Lower leg skin (tissue), 4 donors: ENCODE results near the gene HS6ST1. TPM values are rescaled to one million over a fixed set of nuclear protein-coding genes. Genes with fewer than 3 reads are reported as not detected.
A peak's percentile ranks its signal among the peaks of the same experiment; 100 is the strongest.

ENCODE experiments used
- DNase-seq, 2 donors: peaks; one replicate each; pipeline ENCODE4 v3.0.0-alpha.2; 2019; ENCODE audit warnings: low spot score in 2 of 2
- H3K4me3 ChIP-seq: fragments of 200-600 bp; sonication (generic); 2 replicates; pipeline ENCODE4 v1.5.1; 2017; ENCODE audit warnings: mild to moderate bottlenecking, low read depth; ENCODE audit not compliant: poor library complexity, severe bottlenecking
- CTCF ChIP-seq, 3 donors: fragments of 450-650 bp; IDR thresholded peaks; one replicate each; pipeline ENCODE4 v1.5.1; 2016; ENCODE audit warnings: antibody characterized with exemption in 3 of 3, mild to moderate bottlenecking in 3 of 3, moderate library complexity in 2 of 3
- POLR2A ChIP-seq, 2 donors: fragments of 450-650 bp; IDR thresholded peaks; one replicate each; pipeline ENCODE4 v1.6.1; 2016 to 2017; ENCODE audit warnings: antibody characterized with exemption in 2 of 2, mild to moderate bottlenecking in 1 of 2, moderate library complexity in 1 of 2
- WGBS, 2 donors: methylation state at CpG; one replicate each; pipeline ENCODE4 v1.1.5; 2018; 5-methylcytosine and 5-hydroxymethylcytosine counted together
- intact Hi-C: fragments of 100-400 bp; cut with DNase I; formaldehyde crosslinking; loops from one replicate; pipeline ENCODE4 v1.15.0; 2023; ENCODE audit warnings: low total_unique reads
- total RNA-seq, 4 donors: library from RNA; depleted of rRNA; stranded (reverse); fragments of >200 nt; gene quantifications; one replicate each; pipeline ENCODE4 v1.1.0, GENCODE V29; 2016

Gene HS6ST1
- total RNA-seq, 4 donors from 2014 or later = 50.2 to 88.9 (median 69.3) TPM

GRCh38 chr2:128311755-128312341 lies 6.8 kb downstream of the HS6ST1 start:
- TF ChIP-seq CTCF (IDR thresholded peaks at IDR 0.05) (no peak), POLR2A (IDR thresholded peaks at IDR 0.05) (no peak)
- WGBS, 2 donors = 81 to 83% methylated on average over 9 of the region's 11 CpGs
- no peak overlapping the region for H3K4me3 ChIP-seq
- DNase-seq = peak; percentile 13 to 72
- intact Hi-C loops = no loop called here

- 86 to 88% methylated on average over 7 of the region's 7 CpGs for WGBS, 2 donors
- no peak overlapping the region for H3K4me3 ChIP-seq
- TF ChIP-seq POLR2A (IDR thresholded peaks at IDR 0.05) = no peak
- no peak for TF ChIP-seq CTCF (IDR thresholded peaks at IDR 0.05)
- intact Hi-C loops = no loop called here
- peak; percentile 11 to 82 for DNase-seq
Observed at GRCh38 chr2:128311216-128311754, 7.4 kb downstream of the HS6ST1 start.

- peak in 1 of 2 donors; percentile 79 for DNase-seq
- 65 to 67% methylated on average over 4 of the region's 4 CpGs for WGBS, 2 donors
- no peak overlapping the region for H3K4me3 ChIP-seq
- no peak for TF ChIP-seq POLR2A (IDR thresholded peaks at IDR 0.05)
- no peak for TF ChIP-seq CTCF (IDR thresholded peaks at IDR 0.05)
- intact Hi-C loops = no loop called here
Observed at GRCh38 chr2:128310761-128311160, 7.9 kb downstream of the HS6ST1 start.

- peak in 1 of 2 donors; percentile 80 for DNase-seq
- 85 to 91% methylated on average over 6 to 7 of the region's 12 CpGs for WGBS, 2 donors
- TF ChIP-seq POLR2A (IDR thresholded peaks at IDR 0.05) (no peak), CTCF (IDR thresholded peaks at IDR 0.05) (no peak)
- intact Hi-C loops = no loop called here
- no peak overlapping the region for H3K4me3 ChIP-seq
Observed at GRCh38 chr2:128310094-128310716, 8.5 kb downstream of the HS6ST1 start.

GRCh38 chr2:128309280-128310093 lies 9.2 kb downstream of the HS6ST1 start:
- DNase-seq = peak in 1 of 2 donors; percentile 86
- peak in 1 of 3 donors; percentile 10 for TF ChIP-seq CTCF (IDR thresholded peaks at IDR 0.05)
- no peak for TF ChIP-seq POLR2A (IDR thresholded peaks at IDR 0.05)
- H3K4me3 ChIP-seq = no peak overlapping the region
- intact Hi-C loops = no loop called here
- 79 to 81% methylated on average over 17 to 19 of the region's 19 CpGs for WGBS, 2 donors
